Measurements from ENCODE around the gene AKAP6.
"Not testable (repeated sequence)": the region's sequence is repeated elsewhere in the genome, so short reads cannot be mapped to it uniquely, and the experiment has no call there.

AKAP6 gene

DNA sequence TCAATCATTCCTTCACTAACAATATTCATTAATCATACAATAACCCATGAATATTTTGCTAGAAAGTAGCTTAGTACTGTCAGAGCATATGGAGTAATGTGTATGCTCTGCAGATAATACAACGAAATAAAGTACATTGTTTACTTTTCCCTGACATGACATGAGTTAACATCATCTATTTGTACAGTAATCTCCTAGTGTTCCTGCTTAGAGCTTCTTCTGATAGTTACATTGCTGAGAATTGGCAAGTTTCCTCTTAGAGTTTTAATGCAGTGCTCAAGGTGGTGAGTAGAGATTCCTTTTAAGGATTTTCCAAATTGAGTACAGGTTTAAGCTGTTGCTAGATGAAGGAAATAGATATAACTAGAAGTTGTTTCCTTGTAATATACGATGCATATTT lies 445.1 kb downstream of the AKAP6 start:
- Mint-ChIP-seq H3K9me3 (no peaks in the 10 kb centered on the region), H3K4me3 (no peak overlapping the region), H3K4me1 (no peaks in the 10 kb centered on the region), H3K36me3 (no peaks in the 10 kb centered on the region), H3K27me3 (no peaks in the 10 kb centered on the region), H3K27ac (no peak overlapping the region)
- no peak for ATAC-seq

DNA sequence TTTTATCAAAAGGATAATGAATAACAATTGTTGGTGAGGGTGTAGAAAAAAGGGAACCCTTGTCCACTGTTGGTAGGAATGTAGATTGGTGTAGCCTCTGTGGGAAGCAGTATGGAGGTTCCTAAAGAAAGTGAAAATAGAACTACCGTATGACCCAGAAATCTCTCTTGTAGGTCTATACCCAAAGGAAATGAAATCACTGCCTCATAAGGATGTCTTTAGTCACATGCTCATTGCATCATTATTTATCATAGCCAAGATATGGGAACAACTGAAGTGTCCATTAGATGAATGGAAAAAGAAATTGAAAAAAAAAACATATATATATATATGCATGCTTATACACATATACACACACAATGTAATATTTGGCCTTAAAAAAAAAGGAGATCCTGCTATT lies 450.7 kb downstream of the AKAP6 start:
- Mint-ChIP-seq H3K4me3 (no peak overlapping the region), H3K9me3 (peaks cover 2% of the 10 kb centered on the region), H3K4me1 (no peaks in the 10 kb centered on the region), H3K27ac (no peak overlapping the region), H3K27me3 (no peaks in the 10 kb centered on the region), H3K36me3 (no peaks in the 10 kb centered on the region)
- no peak for ATAC-seq

DNA sequence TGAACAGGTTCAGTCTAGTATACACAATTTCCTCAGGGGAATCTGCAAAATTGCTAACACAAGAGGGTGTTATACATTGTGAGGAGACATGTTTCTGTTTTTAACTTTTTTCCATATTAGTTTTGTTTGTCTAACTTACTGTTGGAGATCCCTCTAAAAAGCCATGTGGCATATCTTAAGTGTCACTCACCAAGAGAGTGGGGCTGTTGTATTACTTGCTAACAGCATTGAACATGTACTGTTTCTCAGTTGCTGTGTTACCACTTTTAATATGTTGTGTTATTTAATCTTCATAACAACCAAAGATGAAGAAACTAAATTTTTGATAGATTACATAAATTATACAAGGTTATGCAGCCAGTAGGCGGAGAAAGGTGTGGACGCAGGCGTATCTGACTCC lies 455.3 kb downstream of the AKAP6 start:
- peaks cover 2% of the 10 kb centered on the region for H3K9me3 Mint-ChIP-seq
- no peaks in the 10 kb centered on the region for H3K27me3 Mint-ChIP-seq
- H3K27ac Mint-ChIP-seq, result no peak overlapping the region
- no peaks in the 10 kb centered on the region for H3K4me1 Mint-ChIP-seq
- no peak for ATAC-seq
- H3K36me3 Mint-ChIP-seq, result no peaks in the 10 kb centered on the region
- no peak overlapping the region for H3K4me3 Mint-ChIP-seq

DNA sequence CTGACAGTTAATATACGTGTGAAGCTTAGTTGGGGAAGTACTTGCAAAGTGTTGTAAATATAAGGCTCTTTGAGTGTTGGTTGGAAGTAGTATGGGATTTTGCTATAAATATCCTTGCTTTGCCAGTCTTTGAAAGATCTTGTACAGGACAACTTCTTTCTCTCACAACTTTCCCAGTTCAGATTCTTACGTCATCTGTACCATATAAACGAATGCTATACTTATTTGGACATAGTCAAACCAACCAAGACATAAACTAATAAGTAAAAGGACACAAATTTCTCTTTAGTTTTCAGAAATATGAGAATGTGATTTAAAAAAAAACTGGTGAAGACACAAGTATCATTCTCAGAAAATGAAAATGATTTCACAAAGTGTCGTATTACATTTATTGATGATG lies 456.5 kb downstream of the AKAP6 start:
- Mint-ChIP-seq H3K36me3 (no peaks in the 10 kb centered on the region), H3K4me3 (no peak overlapping the region), H3K9me3 (peaks cover 3% of the 10 kb centered on the region), H3K27me3 (no peaks in the 10 kb centered on the region), H3K27ac (no peak overlapping the region), H3K4me1 (no peaks in the 10 kb centered on the region)
- no peak for ATAC-seq

DNA sequence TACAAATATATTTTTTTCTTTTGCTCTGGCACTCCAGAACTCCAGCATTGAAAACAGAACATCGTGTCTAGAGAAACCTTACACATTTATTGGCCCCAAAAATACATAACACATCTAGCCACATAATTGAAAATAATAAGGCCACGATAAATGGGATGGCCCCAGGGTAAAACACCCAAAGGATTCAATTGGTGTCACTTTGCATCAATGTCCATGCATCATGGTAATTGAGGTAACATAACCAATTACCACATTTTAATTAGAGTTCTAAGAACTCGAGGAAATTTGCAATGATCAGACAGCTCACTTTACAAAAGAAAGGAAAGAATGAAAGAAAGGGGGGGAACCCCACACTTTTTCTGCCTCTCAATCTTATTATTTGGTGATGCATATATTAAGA lies 457.8 kb downstream of the AKAP6 start:
- H3K27me3 Mint-ChIP-seq, result no peaks in the 10 kb centered on the region
- peaks cover 5% of the 10 kb centered on the region for H3K9me3 Mint-ChIP-seq
- H3K4me3 Mint-ChIP-seq, result no peak overlapping the region
- H3K4me1 Mint-ChIP-seq, result no peaks in the 10 kb centered on the region
- no peak for ATAC-seq
- no peak overlapping the region for H3K27ac Mint-ChIP-seq
- no peaks in the 10 kb centered on the region for H3K36me3 Mint-ChIP-seq

DNA sequence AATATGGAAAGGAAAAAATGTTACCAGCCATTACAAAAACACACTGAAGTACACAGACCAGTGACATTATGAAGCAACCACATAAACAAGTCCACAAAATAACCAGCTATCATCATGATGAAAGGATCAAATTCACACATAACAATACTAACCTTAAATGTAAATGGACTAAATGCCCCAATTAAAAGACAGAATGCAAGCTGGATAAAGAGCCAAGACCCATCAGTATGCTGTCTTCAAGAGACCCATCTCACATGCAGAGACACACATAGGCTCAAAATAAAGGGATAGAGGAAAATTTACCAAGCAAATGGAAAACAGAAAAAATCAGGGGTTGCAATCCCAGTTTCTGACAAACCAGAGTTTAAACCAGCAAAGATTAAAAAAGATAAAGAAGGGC lies 463.9 kb downstream of the AKAP6 start:
- not testable (repeated sequence) for H3K4me1 Mint-ChIP-seq, H3K27me3 Mint-ChIP-seq, H3K4me3 Mint-ChIP-seq, H3K36me3 Mint-ChIP-seq, ATAC-seq, H3K27ac Mint-ChIP-seq
- peaks cover 18% of the 10 kb centered on the region for H3K9me3 Mint-ChIP-seq

DNA sequence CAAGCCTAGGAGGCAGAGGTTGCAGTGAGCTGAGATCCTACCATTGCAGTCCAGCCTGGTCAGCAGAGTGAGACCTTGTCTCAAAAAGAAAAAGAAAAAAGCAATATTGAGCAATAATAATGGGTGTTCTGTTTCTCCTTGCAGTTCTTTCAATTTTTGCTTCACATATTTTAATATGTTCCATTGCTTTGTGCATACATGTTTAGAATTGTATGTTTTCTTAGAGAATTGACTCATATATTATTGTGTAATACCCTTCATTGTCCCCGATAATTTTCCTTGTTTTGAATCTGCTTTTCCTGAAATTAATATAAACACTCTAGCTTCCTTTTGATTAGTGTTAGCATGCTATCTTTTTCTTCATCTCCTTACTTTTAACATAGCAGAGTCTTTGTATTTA lies 471.2 kb downstream of the AKAP6 start:
- no peak for ATAC-seq
- Mint-ChIP-seq H3K36me3 (peaks cover 6% of the 10 kb centered on the region), H3K4me3 (no peak overlapping the region), H3K27ac (no peak overlapping the region), H3K4me1 (no peaks in the 10 kb centered on the region), H3K9me3 (peaks cover 26% of the 10 kb centered on the region), H3K27me3 (no peaks in the 10 kb centered on the region)

DNA sequence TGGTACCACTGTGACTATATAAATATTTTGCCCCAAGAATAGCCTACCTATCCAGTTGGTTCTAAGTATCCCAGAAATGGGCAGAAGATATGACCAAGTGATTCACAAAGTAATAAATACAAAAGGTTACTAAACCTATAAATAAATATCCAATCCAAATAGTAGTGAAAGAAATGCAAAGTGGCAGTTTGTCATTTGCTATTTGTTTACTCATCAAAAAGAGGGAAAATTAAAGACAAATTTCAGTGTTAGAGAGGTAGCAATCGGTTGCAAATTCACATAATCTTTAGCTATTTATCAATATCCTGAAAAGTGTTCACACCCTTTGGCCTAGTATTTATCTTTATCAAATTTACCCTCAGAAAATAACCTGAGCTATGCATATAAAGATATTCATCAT lies 473.2 kb downstream of the AKAP6 start:
- H3K9me3 Mint-ChIP-seq, result peaks cover 25% of the 10 kb centered on the region
- no peaks in the 10 kb centered on the region for H3K27me3 Mint-ChIP-seq
- H3K4me3 Mint-ChIP-seq, result no peak overlapping the region
- no peak overlapping the region for H3K27ac Mint-ChIP-seq
- ATAC-seq, result no peak
- H3K4me1 Mint-ChIP-seq, result no peaks in the 10 kb centered on the region
- peaks cover 6% of the 10 kb centered on the region for H3K36me3 Mint-ChIP-seq

DNA sequence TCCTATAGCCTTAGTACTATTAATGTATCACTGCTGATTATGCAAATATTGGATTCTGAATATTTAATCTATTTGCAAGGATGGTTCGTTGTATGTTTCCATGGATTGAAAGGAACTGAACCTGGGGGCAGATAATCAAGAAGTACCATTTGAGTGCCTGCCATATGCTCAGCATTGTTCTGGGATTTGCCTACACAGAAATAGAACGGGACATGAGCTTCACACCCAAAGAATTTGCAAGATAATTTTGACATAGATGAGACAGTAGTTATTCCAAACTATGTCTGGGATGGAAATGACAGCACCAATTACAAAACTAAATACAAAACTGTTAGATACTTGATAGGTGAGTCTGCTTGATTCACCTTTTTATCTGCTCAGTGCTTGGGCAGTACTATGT lies 476.9 kb downstream of the AKAP6 start:
- Mint-ChIP-seq H3K27me3 (no peaks in the 10 kb centered on the region), H3K4me3 (no peak overlapping the region), H3K4me1 (no peaks in the 10 kb centered on the region), H3K9me3 (peaks cover 18% of the 10 kb centered on the region), H3K36me3 (peaks cover 6% of the 10 kb centered on the region), H3K27ac (no peak overlapping the region)
- ATAC-seq, result no peak

DNA sequence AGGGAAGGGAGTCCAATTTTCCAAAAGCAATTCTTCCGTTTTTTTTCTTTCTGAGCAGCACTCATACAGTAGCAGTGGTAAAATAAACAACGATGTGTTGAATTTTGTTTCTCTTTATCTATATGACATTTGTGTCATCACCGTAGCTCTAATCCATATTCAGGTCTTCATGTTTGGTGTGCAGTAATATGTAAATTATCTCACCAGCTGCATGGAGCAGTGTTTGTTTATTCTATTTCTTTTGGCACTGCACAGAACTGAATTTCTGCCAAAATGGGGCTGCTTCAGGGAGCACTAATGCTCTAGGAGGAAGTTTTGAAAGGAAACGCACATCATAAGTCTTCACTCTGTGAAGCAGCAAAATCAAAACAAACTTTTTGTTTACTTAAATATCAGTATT lies 479.5 kb downstream of the AKAP6 start:
- H3K9me3 Mint-ChIP-seq, result peaks cover 11% of the 10 kb centered on the region
- no peak overlapping the region for H3K27ac Mint-ChIP-seq
- no peak for ATAC-seq
- peaks cover 2% of the 10 kb centered on the region for H3K36me3 Mint-ChIP-seq
- H3K27me3 Mint-ChIP-seq, result no peaks in the 10 kb centered on the region
- no peaks in the 10 kb centered on the region for H3K4me1 Mint-ChIP-seq
- H3K4me3 Mint-ChIP-seq, result no peak overlapping the region

DNA sequence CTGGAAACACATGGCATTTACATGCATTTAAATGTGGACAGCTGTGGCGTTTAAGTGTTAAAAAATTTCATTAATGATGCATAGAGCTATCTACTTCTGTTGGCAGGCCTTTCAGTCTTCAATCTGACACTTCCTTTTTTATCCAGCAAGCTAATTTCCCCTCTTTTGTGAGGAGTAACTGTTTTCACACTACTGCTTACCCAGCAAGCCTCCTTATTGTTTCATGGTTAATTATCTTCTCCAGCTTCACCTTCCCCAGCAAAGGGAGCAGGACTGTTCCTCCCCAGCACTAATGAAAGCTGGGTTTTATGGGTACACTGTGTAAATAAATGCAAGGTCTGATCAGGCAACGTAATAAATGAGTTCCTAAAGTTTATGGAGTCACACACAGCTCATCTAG lies 480.2 kb downstream of the AKAP6 start:
- Mint-ChIP-seq H3K4me3 (no peak overlapping the region), H3K27ac (no peak overlapping the region), H3K9me3 (peaks cover 6% of the 10 kb centered on the region), H3K27me3 (no peaks in the 10 kb centered on the region), H3K4me1 (no peaks in the 10 kb centered on the region), H3K36me3 (no peaks in the 10 kb centered on the region)
- ATAC-seq, result no peak

DNA sequence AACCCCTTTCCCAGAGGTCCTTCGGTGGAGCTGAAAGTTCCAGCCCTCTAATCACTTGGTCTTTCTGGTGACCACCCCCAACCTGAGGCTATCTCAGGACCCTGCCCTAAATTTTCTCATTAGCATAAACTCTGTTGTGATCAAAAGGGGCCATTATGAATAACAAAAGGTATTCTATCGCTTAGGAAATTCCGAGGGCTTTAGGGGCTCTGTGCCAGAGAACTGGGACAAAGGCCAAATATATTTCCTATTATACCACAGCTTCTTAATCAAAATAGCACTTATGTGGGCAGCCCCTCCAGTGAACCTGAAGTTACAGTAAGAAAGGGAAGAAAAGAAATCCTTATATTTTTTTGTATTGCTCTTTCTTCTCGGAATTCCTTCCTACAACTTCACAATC lies 484.3 kb downstream of the AKAP6 start:
- Mint-ChIP-seq H3K27ac (no peak overlapping the region), H3K4me1 (no peaks in the 10 kb centered on the region), H3K27me3 (no peaks in the 10 kb centered on the region), H3K4me3 (no peak overlapping the region), H3K9me3 (no peaks in the 10 kb centered on the region), H3K36me3 (no peaks in the 10 kb centered on the region)
- no peak for ATAC-seq

DNA sequence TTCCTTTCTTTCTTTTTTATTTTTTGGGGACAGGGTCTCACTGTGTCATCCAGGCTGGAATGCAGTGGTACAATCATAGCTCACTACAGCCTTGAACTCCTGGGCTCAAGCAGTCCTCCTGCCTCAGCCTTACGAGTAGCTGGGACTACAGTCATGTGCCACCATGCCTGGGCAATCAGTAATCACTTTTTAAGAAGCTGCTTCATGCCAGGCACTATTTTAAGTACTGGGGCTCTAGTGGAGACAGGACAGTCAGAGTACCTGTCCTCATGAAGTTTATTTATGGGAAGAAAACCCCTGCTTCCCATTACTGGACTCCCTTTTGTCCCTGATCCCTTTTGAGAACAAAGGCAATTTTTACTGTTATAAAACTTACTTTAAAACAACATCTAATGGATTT lies 485.6 kb downstream of the AKAP6 start:
- no peaks in the 10 kb centered on the region for H3K36me3 Mint-ChIP-seq
- ATAC-seq, result no peak
- no peaks in the 10 kb centered on the region for H3K4me1 Mint-ChIP-seq
- no peak overlapping the region for H3K4me3 Mint-ChIP-seq
- no peaks in the 10 kb centered on the region for H3K9me3 Mint-ChIP-seq
- no peaks in the 10 kb centered on the region for H3K27me3 Mint-ChIP-seq
- no peak overlapping the region for H3K27ac Mint-ChIP-seq

DNA sequence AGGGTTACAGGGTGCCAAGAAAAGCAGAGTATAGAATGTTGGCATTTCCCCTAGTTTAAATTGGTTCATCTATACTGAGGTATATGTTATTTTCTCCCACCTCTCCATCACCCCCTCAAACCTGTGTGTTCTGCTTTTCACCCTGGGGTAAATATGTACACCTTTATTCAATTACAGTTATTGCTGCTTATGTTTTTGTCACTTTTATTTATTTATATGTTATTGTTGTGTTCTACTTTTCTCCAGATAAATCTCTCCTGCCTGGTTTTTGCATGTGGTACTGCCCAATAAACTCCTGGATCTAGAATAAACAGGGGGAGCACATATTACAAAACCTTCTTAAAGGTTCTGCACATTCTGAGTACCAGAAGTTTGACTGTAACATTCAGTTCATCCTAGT lies 487.5 kb downstream of the AKAP6 start:
- no peak overlapping the region for H3K4me3 Mint-ChIP-seq
- H3K36me3 Mint-ChIP-seq, result no peaks in the 10 kb centered on the region
- ATAC-seq, result no peak
- H3K27me3 Mint-ChIP-seq, result no peaks in the 10 kb centered on the region
- no peaks in the 10 kb centered on the region for H3K4me1 Mint-ChIP-seq
- H3K27ac Mint-ChIP-seq, result no peak overlapping the region
- H3K9me3 Mint-ChIP-seq, result no peaks in the 10 kb centered on the region

DNA sequence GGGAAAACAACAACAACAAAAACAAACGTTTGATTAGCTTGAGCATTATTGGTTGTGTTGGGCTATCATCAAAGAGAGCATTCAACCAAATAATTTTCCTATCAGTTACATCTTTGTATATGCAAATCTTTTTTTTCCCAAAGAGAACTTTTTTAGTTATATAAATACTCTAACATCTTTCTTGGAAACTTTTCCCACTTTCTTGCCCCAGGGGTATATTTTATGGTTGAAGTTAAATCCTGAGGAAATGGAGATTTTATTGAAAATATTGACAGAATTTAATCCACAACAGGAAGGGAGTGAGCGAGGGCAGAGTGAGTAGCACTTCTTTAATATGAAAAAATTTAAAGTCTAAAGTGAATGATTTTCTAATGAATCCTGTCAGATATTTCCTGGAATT lies 488.7 kb downstream of the AKAP6 start:
- Mint-ChIP-seq H3K9me3 (no peaks in the 10 kb centered on the region), H3K27ac (no peak overlapping the region), H3K4me1 (no peaks in the 10 kb centered on the region), H3K36me3 (no peaks in the 10 kb centered on the region), H3K27me3 (no peaks in the 10 kb centered on the region), H3K4me3 (no peak overlapping the region)
- ATAC-seq, result no peak

DNA sequence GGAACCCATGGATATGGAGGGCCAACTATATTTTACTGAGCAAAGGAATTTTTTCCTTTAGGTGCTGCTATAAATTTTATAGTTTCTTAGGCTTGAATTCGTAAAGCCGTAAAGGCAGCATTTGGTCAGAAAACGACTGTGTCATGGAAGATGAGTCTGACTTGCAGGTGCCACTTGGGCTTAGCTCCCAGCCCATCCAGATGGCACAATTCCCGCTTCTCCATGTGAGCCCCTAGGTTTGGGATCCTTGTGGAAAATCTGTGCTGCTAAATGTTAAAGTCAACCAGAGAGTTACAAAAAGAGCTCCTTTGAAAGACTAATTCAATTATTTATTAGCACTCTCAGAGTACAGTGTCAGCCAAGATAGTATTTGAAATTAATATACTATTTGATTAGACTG lies 489.5 kb downstream of the AKAP6 start:
- Mint-ChIP-seq H3K4me3 (no peak overlapping the region), H3K4me1 (no peaks in the 10 kb centered on the region), H3K36me3 (no peaks in the 10 kb centered on the region), H3K27ac (no peak overlapping the region), H3K9me3 (no peaks in the 10 kb centered on the region), H3K27me3 (no peaks in the 10 kb centered on the region)
- ATAC-seq, result no peak

DNA sequence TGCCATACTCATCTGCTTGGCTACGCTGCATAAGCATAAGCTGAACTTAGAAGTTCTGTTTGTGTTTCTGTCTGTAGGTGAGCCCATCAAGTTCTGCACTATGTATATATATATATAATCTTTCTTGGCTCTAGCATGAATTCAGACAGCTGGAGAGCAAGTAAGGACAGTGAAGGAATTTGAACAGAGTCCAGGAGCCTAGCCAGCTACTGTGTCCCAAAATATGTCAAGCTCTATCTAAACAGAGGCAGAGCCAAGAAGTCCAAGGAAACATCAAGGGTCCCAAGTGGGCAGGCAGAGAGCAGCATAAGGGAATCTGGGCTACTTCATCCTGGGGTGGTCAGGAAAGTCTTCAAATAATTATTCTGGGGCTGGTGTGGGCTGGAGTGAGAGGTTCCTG lies 491.1 kb downstream of the AKAP6 start:
- H3K4me3 Mint-ChIP-seq, result no peak overlapping the region
- no peaks in the 10 kb centered on the region for H3K27me3 Mint-ChIP-seq
- no peaks in the 10 kb centered on the region for H3K36me3 Mint-ChIP-seq
- no peaks in the 10 kb centered on the region for H3K9me3 Mint-ChIP-seq
- no peaks in the 10 kb centered on the region for H3K4me1 Mint-ChIP-seq
- H3K27ac Mint-ChIP-seq, result no peak overlapping the region
- no peak for ATAC-seq
